ENCODE data around the gene SF3B2.
"Not testable (repeated sequence)": the region's sequence is repeated elsewhere in the genome, so short reads cannot be mapped to it uniquely, and the experiment has no call there.

SF3B2 gene

DNA sequence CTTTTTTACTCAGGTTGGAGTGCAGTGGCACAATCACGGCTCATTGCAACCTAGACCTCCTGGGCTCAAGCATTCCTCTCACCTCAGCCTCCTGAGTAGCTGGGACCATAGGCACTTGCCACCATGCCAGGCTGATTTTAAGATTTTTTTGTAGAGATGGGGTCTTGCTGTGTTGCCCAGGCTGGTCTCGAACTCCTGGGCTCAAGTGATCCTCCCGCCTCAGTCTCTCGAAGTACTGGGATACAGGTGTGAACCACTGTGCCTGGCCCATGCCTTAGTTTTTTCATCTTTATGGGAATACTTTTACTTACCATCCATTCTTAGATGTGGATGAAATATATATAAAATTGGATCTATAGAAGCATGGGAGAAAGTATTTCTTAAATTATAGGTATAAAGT lies 23.1 kb downstream of the SF3B2 start:
- DNase-seq (ENCODE audit: low read depth in 2 of 2): no peak

DNA sequence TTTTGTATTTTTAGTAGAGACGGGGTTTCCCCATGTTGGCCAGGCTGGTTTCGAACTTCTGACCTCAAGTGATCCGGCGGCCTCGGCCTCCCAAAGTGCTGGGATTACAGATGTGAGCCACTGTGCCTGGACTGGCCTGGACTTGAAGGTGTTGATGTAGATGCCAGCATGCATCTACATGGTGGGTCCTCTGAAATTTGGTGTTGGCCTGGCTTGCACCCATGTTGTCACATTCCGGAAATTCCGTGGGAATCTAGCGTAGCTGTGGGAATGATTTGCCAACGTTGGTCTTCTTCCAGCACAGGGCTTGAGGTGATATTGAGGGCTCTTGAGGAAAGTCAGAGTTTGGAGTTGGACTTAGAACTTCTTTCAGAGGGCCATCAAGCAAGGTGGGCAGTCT lies 24.4 kb downstream of the SF3B2 start:
- no peak for DNase-seq (ENCODE audit: low read depth in 2 of 2)

DNA sequence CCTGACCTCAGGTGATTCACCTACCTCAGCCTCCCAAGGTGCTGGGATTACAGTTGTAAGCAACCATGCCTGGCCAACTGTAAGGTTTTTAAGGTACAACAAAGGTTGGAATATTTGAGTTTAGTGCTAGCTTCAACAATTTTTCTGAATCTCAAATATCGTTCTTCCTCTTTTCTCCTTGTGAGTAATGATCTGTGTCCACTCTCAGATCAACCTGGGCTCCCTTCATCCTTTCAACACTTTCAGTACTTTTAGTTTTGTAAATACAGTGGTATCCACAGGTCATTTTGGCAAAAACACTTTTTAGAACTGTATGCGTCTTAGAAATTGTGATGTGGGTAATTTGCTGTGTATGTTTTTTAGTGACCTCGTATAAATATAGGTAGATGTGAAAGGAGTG lies 25.8 kb downstream of the SF3B2 start:
- no peak for DNase-seq (ENCODE audit: low read depth in 2 of 2)

DNA sequence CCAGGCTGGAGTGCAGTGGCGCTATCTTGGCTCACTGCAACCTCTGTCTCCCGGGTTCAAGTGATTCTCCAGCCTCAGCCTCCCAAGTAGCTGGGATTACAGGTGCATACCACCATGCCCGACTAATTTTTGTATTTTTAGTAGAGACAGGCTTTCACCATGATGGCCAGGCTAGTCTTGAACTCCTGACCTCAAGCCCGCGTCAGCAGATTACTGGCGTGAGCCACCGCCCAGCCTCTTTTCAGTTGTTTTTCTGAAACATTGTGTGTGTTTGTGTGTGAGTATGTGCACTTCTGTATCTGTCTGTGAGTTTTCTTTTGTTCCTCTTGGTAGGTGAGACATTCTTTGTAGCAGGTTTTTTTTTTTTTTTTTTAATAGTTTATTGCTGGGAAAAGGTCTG lies 26.8 kb downstream of the SF3B2 start:
- DNase-seq (ENCODE audit: low read depth in 2 of 2): not testable (repeated sequence)

DNA sequence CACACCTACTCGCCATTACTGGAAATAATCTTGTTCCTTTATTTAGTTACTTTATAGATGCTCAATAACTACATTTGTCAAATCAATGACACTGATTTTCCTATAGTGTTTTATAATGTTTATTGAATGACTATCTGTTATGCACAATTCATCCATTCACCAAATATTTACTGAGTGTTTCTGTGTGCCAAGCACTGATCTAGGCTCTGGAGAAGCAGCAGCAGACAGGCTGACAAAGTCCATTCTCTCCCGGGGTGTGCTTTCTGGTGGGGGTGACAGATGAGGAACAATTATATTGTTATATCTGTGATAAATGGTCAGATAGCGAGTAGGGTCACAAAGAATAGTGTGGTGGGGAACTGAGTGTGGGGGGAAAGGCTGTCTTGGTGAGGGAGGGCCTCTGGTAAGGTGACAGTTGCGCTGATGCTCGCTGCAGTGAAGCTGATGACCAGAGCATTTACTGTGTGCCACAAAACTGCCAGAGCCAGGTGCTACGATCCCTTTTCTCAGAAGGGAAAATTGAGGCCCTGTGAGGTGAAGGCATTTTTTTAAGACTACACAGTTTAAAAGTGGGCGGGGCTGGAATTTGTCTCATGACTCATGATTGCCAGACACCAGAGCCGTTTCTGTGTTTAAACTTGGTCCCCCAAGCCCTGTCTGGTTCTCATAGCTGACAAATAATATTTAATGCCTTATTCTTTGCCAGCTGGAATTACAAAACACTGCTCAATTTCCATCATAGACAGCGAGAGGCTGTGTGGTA lies 28.1 kb downstream of the SF3B2 start:
- peak; percentile 43 to 56 for DNase-seq (ENCODE audit: low read depth in 2 of 2)

DNA sequence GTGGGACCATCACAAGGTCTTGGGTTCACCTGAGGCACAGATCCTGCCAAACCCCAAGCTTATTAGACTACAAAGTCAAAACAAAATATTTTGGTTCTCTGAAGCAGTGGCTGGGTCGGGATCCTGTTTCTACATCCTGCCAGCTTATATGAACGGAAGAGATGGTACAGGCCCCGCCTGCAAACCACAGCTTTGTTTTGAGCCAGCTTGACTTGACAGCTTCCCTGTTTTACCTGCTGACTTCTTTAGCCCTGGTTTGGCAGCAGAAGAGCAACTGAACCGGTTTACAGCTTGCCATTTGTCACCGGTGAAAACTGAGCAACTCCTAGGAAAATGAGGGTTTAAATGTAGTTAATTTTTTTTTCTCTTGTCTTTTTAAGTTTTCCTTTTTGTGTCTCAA lies 29.3 kb downstream of the SF3B2 start:
- peak in 1 of 2 experiments; percentile 38 for DNase-seq (ENCODE audit: low read depth in 2 of 2)

DNA sequence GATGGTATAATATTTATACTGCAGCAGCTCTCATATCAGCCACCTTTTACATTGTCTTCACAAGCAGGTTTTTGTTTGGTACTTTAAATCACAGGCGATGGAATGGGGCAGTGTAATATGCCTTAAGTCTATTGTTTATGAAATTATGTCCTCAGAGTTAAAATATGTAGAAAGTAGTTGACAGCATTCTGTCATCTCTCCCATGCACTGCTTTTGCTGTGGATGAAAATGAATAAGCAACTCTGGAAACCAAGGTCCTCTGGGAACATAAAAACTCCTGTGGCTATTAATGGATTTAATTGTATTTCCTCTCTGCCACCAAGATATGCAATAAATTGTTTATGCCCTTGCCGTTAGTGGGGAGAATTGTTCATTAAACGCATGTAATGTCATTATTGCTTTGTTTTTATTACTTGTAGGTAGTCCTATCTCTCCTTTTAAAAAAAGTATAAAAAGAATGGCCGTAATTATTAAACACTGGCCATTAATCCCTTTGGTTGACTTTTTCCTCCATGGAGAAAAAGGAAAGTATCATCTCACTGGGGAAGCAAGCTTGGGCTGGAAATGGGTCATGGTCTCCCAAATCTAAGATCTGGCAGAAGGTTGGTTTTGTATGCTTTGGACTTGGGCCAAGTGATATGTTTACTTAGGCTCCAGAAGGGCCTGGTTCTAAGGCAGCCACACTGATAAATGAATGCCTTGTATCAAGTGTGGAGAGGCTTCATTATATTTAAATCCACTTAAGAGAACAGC lies 31.0 kb downstream of the SF3B2 start:
- DNase-seq (ENCODE audit: low read depth in 2 of 2): no peak

DNA sequence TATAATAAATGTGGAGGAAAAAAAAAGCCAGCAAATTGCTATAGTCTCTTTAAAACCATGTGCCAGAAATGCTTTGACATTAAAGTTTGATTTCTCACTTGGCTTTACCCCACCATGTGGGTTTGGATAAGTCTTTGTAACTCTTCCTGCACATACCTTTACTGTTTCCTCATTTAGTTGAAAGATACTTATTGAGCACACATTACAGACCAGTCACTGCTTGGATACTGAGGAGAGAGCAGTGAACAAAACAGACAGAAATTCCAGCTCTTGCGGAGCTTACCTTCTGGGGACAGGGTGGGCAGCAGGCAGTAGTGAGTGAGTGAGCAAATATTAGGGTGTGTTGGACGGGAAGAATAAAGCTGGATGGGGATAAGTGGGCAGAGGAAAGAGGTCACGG lies 31.6 kb downstream of the SF3B2 start:
- no peak for DNase-seq (ENCODE audit: low read depth in 2 of 2)

DNA sequence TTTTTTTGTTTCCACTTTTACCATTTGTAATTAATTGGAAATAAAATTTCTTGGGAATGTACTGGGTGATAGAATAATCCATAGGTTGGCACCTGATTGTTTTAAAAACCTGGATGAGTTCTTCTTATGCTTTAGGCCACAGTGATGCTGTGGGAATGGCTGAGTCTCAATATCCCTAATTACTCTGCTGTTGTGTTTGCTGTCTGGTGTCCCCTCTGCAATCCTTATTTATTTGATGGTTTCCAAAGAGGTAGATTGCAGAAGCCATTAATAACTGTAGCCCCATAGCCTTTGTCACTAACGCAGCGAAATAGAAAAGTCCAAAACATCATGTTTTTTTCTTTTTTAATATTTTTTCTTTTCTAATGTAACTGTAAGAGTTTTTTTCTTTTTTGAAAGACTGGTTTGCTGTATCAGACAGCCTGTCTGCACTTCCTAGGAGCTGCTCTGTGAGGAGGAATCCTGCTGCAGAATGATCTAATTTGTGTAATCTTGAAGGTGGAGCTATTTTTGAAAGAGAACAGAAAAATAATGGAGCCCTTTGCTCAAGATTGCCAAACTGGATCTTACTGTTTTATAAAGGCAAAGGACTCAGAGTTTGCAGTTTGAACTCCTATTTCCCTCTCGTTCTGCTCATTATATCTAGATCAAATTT lies 32.8 kb downstream of the SF3B2 start:
- no peak for DNase-seq (ENCODE audit: low read depth in 2 of 2)

DNA sequence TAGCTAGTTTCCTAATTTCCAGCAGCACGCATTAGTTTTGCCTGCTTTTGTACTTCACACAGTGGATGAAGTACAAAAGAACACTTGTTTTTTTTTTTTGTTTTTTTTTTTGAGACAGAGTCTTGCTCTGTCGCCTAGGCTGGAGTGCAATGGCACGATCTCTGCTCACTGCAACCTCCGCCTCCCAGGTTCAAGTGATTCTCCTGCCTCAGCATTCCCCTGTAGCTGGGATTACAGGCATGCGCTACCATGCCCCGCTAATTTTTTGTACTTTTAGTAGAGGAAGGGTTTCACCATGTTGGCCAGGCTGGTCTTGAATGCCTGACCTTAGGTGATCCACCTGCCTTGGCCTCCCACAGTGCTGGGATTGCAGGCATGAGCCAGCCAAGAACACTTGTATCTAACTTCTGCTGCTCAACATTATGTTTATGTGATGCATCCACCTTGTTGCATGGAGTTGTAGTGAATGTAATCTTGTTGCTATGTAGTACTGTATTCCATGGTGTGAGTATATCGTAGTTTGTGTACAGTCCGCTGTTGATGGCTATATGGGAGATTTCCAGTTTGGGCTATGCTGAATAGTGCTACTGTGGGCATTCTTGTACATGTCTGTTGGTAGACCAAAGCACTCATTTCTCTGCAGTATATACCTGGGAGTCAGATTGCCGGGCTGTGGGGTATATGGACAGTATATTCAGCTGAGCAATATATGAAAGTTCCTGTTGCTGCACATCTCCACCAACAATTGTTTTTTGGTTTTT lies 35.2 kb downstream of the SF3B2 start:
- DNase-seq (ENCODE audit: low read depth in 2 of 2): no peak

DNA sequence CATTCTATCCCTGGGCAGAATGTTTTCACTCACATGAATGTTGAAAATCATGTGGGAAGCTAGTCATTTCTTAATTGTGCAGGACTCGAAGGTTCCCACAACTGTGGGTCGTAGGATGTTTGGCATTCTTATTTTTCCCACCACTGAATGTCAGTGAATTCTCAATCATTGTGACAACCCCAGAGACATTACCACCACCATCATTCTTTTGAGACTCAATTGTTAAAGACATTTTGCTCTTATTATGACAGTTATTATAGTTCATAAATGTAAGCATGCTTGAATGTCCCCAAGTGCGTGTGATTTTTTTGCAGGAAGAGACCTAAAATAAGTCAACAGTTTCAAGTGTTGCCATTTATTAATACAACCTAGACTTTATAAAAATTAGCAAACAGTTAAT lies 36.9 kb downstream of the SF3B2 start:
- DNase-seq (ENCODE audit: low read depth in 2 of 2): no peak

DNA sequence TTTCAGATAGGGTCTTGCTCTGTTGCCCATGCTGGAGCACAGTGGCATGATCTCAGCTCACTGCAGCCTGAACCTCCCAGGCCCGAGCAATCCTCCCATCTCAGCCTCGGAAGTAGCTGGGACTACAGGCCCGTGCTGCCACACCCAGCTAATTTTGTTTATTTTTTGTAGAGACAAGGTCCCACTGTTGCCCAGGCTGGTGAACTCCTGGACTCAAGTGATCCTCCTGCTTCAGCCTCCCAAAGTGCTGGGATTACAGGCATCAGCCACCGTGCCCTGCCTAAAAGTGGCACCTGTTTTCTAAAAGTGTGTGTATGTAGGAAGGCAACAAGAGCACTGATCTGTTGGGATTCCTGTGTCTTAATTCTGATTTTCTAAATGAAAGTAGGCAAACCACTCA lies 38.1 kb downstream of the SF3B2 start:
- no peak for DNase-seq (ENCODE audit: low read depth in 2 of 2)

DNA sequence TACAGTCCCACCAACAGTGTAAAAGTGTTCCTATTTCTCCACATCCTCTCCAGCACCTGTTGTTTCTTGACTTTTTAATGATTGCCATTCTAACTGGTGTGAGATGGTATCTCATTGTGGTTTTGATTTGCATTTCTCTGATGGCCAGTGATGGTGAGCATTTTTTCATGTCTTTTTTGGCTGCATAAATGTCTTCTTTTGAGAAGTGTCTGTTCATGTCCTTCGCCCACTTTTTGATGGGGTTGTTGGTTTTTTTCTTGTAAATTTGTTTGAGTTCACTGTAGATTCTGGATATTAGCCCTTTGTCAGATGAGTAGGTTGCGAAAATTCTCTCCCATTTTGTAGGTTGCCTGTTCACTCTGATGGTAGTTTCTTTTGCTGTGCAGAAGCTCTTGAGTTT lies 40.0 kb downstream of the SF3B2 start:
- not testable (repeated sequence) for DNase-seq (ENCODE audit: low read depth in 2 of 2)

DNA sequence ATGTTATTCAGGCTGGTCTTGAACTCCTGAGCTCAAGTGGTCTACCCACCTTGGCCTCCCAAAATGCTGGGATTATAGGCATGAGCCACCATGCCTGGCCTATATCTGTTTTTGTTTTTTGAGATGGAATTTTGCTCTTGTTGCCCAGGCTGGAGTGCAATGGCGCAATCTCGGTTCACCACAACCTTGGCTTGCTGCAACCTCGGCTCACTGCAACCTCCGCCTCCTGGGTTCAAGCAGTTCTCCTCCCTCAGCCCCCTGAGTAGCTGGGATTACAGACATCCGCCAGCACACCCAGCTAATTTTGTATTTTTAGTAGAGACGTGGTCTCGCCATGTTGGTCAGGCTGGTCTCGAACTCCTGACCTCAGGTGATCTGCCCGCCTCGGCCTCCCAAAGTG lies 47.6 kb downstream of the SF3B2 start:
- not testable (repeated sequence) for DNase-seq (ENCODE audit: low read depth in 2 of 2)

DNA sequence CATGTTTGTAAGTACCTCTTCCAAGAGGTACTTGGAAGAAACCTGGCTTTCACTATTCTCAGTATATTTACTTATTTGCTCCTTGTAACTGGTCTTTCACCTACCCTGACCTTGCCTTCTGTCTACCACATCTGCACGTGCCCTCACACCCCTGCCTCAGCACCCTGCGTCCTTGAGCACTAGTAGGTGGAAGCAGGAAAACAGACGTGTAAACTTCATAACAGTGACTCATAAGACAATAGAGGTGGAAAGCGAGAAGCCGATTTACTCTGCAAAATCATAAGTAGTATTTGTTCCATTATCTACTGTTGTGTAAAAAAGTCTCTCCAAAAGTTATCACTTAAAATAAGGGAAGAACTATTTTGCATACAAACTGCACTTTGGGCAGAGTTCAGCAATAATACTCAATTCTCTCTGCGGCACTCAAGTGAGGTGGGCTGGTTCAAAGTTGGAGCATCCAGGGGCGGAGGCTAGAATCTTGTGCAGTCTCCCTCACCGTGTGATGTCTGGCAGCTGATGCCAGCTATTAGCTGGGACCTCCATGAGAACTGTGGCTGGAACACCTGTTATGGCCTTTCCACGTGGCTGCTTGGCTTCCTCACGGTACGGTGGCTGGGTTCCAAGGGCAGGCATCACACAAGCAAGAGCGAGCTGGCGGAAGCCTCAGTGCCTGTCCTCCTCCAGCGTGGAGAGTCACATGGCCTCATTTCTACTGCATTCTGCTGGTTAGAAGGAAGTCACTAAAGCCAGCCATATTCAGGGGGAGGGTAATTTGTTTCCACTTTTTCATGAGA lies 48.3 kb downstream of the SF3B2 start:
- DNase-seq (ENCODE audit: low read depth in 2 of 2): peak; percentile 30 to 42

DNA sequence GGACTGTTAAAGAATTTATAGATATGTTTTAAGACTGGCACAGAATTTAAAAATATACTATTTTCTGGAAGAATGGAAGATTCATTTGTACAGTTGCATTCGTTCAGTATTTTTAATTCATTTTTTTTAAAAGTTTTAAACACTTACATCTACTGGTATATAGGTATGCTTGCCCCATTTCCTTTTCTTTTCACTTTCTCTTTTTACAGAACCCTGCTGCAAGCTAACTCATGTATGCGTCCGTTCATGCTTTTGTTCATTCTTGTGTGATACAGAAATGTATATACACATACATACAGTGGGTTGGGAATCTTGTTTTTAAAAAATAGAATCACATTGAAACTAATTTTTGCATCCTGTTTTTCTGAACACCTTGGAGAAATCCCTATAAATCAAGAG lies 48.9 kb downstream of the SF3B2 start:
- DNase-seq (ENCODE audit: low read depth in 2 of 2): no peak

DNA sequence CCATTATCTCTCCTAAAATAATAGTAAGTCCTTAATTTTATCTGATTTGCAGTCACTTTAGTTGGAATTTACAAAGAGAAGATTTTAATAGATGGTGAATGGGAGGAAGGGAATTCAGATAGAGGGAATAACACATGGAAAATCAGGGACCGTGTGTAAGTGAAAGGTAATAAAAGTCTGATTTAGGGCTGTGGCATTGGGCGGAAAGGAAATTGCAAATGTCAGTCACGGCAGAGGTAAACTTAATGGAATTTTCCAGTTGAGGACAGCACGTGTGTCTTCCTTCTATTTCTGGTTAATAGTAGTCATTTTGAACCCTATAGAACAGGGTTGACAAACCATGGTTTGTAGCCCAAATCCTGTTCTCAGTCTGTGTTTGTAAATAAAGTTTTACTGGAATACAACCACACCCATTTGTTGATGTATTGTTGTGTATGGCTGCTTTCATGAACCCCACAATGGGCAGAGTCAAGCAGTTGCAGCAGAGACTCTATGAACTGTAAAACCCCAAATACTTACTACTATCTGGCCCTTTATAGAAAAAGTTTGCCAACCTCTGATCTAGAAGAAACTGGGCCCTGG lies 52.0 kb downstream of the SF3B2 start:
- DNase-seq (ENCODE audit: low read depth in 2 of 2): no peak

DNA sequence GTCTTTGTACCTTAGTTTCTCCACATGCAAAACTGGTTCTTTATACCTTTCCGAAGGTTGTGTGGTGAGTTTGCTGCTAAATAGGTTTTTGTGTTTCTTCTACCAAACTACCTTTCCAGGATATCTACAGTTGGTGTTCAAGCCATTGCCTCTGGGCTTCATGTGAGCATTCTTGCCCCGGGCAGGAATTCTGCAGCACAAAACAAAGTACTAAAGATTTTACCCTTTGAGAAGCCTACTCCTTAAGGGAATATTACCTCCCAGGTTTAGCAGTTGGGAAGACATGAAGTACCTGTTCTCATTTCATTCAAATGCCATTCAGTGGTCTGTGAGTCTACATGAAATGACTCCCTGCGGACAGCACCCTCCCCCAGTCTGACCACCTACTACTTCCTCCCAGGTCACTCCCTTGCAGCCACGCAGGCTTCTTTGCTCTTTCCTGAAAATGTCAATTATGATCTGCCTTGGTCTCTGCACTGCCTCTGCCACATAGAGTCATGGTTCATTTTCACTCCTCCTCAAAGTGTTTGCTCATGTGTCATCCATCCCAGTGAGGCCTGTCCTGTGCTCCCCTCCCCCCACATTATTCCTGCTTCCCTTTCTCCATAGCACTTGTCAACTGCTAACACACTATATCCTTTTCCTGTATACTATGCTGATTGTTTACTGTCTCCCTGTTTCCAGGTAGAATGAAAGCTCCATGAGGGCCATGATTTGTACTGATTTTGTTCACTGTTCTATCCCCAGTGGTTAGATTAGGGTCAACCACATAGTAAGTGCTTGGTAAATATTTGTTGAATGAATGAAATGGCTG lies 54.8 kb downstream of the SF3B2 start:
- no peak for DNase-seq (ENCODE audit: low read depth in 2 of 2)

DNA sequence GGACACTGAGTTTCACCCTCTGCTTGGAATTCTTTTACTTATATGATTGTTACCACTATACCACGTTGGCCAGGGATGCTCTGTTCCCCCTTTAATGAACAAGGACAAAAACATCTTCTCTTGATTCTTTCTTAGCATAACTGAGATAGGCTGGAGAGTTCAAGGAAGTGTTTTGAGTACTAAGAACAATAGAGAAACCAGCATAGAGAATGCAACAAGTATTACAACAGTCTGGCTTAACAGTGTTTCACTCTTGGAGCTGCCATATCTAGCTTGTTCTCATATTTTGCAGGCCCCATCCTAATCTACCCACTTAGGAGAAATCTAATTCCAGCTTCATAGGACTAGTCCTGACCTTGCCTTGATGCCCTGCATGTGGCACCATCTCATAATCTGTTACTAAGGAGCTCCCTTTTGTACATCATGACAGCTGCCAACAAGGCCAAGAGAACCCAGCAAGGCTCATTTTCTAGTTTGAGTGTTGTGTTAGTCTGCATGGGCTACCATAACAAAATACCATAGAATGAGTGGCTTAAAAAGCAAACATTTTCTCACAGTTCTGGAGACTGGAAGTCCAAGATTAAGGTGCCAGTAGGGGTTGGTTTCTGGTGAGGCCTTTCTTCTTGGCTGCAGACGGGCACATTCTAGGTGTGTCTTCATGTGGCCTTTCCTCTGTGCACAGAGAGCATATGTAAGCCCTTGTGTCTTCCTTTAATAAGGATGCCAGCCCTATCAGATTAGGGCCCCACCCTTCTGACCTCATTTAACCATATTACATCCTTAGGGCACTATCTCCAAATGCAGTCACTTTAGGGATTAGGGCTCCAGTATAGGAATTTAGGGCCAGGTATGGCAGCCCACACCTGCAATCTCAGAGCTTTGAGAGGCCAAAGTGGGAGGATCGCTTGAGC lies 55.7 kb downstream of the SF3B2 start:
- DNase-seq (ENCODE audit: low read depth in 2 of 2): no peak
